WTC11 (cell line): ENCODE measurements around the gene TPCN2. TPM values are rescaled to one million over a fixed set of nuclear protein-coding genes. Genes with fewer than 3 reads are reported as not detected.

Experiments used
- ATAC-seq: fragments of 200-7000 bp; cut with Tn5 transposase; 2 replicates; pipeline ENCODE4 v1.10.0; 2021; ENCODE audit warnings: mild to moderate bottlenecking, moderate library complexity
- CTCF ChIA-PET: fragments of 300-600 bp; sonication (Branson Sonifier 250); formaldehyde crosslinking; loops from one replicate; lab custom pipeline; 2021; ENCODE audit warnings: antibody characterized with exemption; lab: Charles Lee
- POLR2A ChIA-PET: fragments of 350-600 bp; sonication (Branson Sonifier 250); formaldehyde crosslinking; loops from one replicate; lab custom pipeline; 2021; ENCODE audit warnings: antibody characterized with exemption; lab: Charles Lee
- DNase-seq: peaks from one replicate; pipeline ENCODE4 v3.0.0; 2021; ENCODE audit warnings: low spot score
- H3K27ac Mint-ChIP-seq: 2 replicates; pipeline ENCODE4 v1.8.0; 2021; ENCODE audit warnings: mixed read lengths
- H3K27me3 Mint-ChIP-seq: 2 replicates; pipeline ENCODE4 v1.8.0; 2021; ENCODE audit warnings: low read depth, mild to moderate bottlenecking, moderate library complexity, mixed read lengths
- H3K36me3 Mint-ChIP-seq: 2 replicates; pipeline ENCODE4 v1.8.0; 2021; ENCODE audit warnings: mixed read lengths
- H3K4me1 Mint-ChIP-seq: 2 replicates; pipeline ENCODE4 v1.8.0; 2022; ENCODE audit warnings: mixed read lengths
- H3K4me3 Mint-ChIP-seq: 2 replicates; pipeline ENCODE4 v1.8.0; 2021; ENCODE audit warnings: mild to moderate bottlenecking, moderate library complexity, mixed read lengths
- H3K9me3 Mint-ChIP-seq: 2 replicates; pipeline ENCODE4 v1.8.0; 2021; ENCODE audit warnings: mixed read lengths
- CBFB ChIP-seq: sonication (generic); formaldehyde crosslinking; IDR thresholded peaks from 2 replicates; pipeline ENCODE4 v1.8.1; 2022; ENCODE audit warnings: mild to moderate bottlenecking, low read depth, missing genetic modification reagents
- FOXK1 ChIP-seq: sonication (generic); formaldehyde crosslinking; IDR thresholded peaks from 2 replicates; pipeline ENCODE4 v1.8.0; 2022; ENCODE audit warnings: mild to moderate bottlenecking, moderate library complexity, missing genetic modification reagents
- FOXP1 ChIP-seq: sonication (generic); formaldehyde crosslinking; IDR thresholded peaks from 2 replicates; pipeline ENCODE4 v1.8.0; 2022; ENCODE audit warnings: missing genetic modification reagents, mild to moderate bottlenecking, moderate library complexity, borderline replicate concordance
- NR1H2 ChIP-seq: sonication (generic); formaldehyde crosslinking; IDR thresholded peaks from 2 replicates; pipeline ENCODE4 v1.9.0; 2021; ENCODE audit warnings: mild to moderate bottlenecking, moderate library complexity, missing genetic modification reagents
- RELA ChIP-seq: sonication (generic); formaldehyde crosslinking; IDR thresholded peaks from 2 replicates; pipeline ENCODE4 v1.8.1; 2022; ENCODE audit warnings: missing genetic modification reagents, mild to moderate bottlenecking, borderline replicate concordance
- SMAD4 ChIP-seq: sonication (generic); formaldehyde crosslinking; IDR thresholded peaks from 2 replicates; pipeline ENCODE4 v1.8.0; 2022; ENCODE audit warnings: mild to moderate bottlenecking, missing genetic modification reagents
- TCF7 ChIP-seq: sonication (generic); formaldehyde crosslinking; IDR thresholded peaks from 2 replicates; pipeline ENCODE4 v1.8.0; 2022; ENCODE audit warnings: mild to moderate bottlenecking, low read depth, missing genetic modification reagents, moderate library complexity
- TP53 ChIP-seq: sonication (generic); formaldehyde crosslinking; IDR thresholded peaks from 2 replicates; pipeline ENCODE4 v1.8.1; 2023; ENCODE audit warnings: mild to moderate bottlenecking, missing genetic modification reagents
- ZNF121 ChIP-seq: sonication (generic); formaldehyde crosslinking; IDR thresholded peaks from 2 replicates; pipeline ENCODE4 v1.8.0; 2023; ENCODE audit warnings: missing genetic modification reagents
- total RNA-seq: library from RNA; stranded (reverse); gene quantifications from 3 replicates; pipeline ENCODE4 v1.2.3, GENCODE V29; 2021
- TF ChIP-seq, protein P1 (sequence below): sonication (generic); formaldehyde crosslinking; IDR thresholded peaks from 2 replicates; pipeline ENCODE4 v1.8.0; 2022; ENCODE audit warnings: mild to moderate bottlenecking, missing genetic modification reagents
- TF ChIP-seq, protein P2 (sequence below): fragments of 250-450 bp; sonication (Bioruptor Pico); conservative IDR thresholded peaks from 2 replicates; pipeline ENCODE4 v1.9.0; 2021; ENCODE audit warnings: mild to moderate bottlenecking
- TF ChIP-seq, protein P3 (sequence below): sonication (generic); formaldehyde crosslinking; IDR thresholded peaks from 2 replicates; pipeline ENCODE4 v1.8.1; 2023; ENCODE audit warnings: mild to moderate bottlenecking, missing genetic modification reagents, moderate library complexity
- TF ChIP-seq, protein P4 (sequence below): sonication (generic); formaldehyde crosslinking; IDR thresholded peaks from 2 replicates; pipeline ENCODE4 v1.8.1; 2022; ENCODE audit warnings: low read depth, mild to moderate bottlenecking, moderate library complexity, missing genetic modification reagents, borderline replicate concordance
- TF ChIP-seq, protein P5 (sequence below): sonication (generic); formaldehyde crosslinking; IDR thresholded peaks from 2 replicates; pipeline ENCODE4 v1.8.1; 2023; ENCODE audit warnings: mild to moderate bottlenecking, missing genetic modification reagents
- TF ChIP-seq, protein P6 (sequence below): fragments of 250-450 bp; sonication (Bioruptor Pico); IDR thresholded peaks from 2 replicates; pipeline ENCODE4 v1.9.0; 2021; ENCODE audit warnings: mild to moderate bottlenecking, borderline replicate concordance

Gene TPCN2
- total RNA-seq, 1 experiment from 2014 or later, result 24.6 TPM

DNA sequence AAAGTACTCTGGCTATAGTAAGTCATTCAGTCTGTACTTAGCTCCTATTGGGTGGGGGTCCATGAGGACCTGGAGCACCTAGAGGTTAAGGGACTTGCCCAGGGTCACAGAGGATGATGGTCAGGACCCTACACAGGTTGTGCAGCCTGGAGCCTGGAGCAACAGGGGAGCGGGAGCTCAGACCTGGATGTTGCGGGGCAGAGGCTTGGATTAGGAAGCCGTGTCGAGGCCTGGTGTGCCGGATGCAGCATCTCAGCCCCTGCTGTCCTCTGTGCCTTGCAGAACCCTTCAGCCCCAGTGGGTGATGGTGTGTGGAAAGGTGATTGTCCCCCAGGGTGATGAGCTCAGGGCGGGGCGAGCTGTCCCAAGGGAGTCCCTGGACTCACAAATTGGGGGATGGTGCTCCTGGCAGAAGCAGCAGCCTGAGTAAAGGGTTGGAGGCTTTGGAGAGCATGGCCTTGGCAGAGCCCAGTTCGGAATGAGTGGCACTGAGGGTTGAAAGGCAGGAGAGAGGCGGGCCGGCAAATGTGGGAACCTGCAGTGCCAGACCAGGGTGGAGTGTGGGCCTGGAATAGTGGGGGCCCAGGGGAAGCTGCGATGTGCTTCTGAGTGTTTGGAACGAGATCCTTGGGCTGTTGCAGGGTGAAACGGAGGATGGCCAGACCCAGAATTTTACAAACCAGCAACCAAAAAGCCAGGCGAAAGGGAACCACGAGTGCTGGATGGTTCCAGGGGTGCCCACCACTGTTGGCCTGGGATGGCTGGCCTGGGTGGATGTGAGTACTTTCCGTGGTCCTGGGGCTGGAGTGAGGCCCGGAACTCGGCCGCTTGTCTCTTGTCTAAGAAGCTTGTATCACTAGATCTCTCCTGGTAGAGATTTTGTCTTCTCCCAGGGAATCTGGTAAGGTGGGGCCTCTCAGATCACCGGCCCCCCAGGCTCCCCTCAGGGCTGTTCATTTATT lies 2.9 kb downstream of the TPCN2 start:
- peaks cover 2% of the 10 kb centered on the region; the same call in 1 of the 2 replicates for H3K36me3 Mint-ChIP-seq
- H3K9me3 Mint-ChIP-seq, result no peaks in the 10 kb centered on the region
- TF ChIP-seq FOXK1 (CRISPR knock-in tag) (no peak), NR1H2 (CRISPR knock-in tag) (no peak), RELA (no peak), TCF7 (CRISPR knock-in tag) (no peak), TP53 (CRISPR knock-in tag) (no peak), CBFB (CRISPR knock-in tag) (no peak)
- TF ChIP-seq, protein P1, sequence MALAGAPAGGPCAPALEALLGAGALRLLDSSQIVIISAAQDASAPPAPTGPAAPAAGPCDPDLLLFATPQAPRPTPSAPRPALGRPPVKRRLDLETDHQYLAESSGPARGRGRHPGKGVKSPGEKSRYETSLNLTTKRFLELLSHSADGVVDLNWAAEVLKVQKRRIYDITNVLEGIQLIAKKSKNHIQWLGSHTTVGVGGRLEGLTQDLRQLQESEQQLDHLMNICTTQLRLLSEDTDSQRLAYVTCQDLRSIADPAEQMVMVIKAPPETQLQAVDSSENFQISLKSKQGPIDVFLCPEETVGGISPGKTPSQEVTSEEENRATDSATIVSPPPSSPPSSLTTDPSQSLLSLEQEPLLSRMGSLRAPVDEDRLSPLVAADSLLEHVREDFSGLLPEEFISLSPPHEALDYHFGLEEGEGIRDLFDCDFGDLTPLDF (CRISPR knock-in tag), result no peak
- TF ChIP-seq, protein P2, sequence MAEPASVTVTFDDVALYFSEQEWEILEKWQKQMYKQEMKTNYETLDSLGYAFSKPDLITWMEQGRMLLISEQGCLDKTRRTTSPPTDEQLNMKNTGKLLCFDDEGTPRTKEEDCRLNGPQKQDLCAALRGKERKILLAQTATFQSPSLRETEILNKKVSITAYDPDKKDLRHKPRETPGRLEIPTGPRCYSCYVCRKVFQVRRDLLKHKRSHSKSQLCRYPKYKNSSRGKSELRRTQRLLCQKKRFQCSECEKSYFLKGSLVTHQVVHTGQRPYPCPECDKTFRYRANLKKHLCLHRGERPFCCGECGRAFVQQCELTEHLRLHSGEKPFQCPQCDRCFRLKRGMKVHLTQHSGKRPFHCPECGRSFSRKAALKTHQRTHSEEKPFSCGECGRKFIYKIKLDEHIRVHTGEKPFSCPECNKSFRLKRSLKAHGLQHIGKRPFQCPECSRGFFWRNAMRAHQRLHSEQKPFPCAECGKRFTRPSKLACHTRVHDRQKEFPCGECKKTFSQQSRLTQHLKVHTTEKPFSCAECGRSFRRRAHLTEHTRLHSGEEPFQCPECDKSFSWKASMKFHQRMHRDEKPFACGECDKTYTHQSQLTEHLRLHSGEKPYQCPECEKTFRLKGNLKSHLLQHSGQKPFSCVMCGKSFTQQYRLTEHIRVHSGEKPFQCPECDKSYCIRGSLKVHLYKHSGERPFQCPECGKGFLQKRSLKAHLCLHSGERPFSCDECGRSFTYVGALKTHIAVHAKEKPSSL, result no peak
- no peak for ATAC-seq
- no peak overlapping the region for H3K4me3 Mint-ChIP-seq
- H3K27ac Mint-ChIP-seq, result peak overlapping the region; percentile 85
- H3K4me1 Mint-ChIP-seq, result peaks cover 25% of the 10 kb centered on the region
- CTCF ChIA-PET, result interaction anchor here (1.0 kb wide), 1 partner anchor 41 kb away, joined by 3 read pairs; no protein-coding TSS in a partner anchor
- POLR2A ChIA-PET, result interaction anchor here (0.7 kb wide), 1 partner anchor 39 kb away, joined by 3 read pairs; the partner anchor contains the start of gene MRGPRF
- H3K27me3 Mint-ChIP-seq, result no peaks in the 10 kb centered on the region
- no peak for DNase-seq

DNA sequence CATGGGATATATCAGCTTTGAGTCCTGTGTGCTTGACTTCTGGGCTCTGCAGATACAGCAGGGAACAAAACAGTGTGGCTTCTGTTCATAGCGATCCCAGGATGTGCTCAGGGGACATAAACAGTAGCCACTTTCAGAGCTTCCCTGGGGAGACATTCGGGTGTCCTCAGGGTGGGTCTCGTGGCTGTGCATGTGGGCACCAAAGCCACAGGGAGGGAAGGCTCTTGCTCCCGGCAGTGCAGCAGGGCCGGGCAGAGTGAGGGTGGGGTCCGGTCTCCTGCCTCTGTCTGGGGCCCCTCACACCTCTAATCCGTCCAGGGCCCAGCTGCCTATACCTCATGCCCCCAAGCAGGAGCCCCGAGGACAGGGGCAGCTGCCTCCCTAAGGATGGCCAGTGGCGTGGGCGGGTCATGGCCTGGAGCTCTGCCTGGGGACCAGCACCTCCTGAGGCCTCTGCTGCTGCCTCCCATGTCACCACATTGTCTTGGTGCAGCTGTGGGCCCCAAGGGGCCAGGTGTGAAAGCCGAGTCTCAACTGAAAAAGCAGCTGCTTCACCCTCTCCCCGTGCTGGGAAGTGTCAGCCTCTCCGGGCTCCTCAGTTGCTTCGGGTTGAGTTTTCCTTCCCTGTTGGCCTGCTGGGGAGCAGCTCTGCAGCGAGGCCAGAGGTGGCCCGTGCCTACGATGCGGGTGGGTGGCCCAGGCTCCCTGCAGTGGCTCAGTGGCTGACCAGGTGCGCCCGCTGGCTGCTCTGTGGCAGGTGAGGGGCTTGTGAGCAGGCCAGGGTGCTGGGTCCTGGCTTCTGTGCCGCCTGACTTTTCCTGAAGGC lies 3.8 kb downstream of the TPCN2 start:
- TF ChIP-seq, protein P3, sequence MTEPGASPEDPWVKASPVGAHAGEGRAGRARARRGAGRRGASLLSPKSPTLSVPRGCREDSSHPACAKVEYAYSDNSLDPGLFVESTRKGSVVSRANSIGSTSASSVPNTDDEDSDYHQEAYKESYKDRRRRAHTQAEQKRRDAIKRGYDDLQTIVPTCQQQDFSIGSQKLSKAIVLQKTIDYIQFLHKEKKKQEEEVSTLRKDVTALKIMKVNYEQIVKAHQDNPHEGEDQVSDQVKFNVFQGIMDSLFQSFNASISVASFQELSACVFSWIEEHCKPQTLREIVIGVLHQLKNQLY (CRISPR knock-in tag), result no peak
- TF ChIP-seq, protein P4, sequence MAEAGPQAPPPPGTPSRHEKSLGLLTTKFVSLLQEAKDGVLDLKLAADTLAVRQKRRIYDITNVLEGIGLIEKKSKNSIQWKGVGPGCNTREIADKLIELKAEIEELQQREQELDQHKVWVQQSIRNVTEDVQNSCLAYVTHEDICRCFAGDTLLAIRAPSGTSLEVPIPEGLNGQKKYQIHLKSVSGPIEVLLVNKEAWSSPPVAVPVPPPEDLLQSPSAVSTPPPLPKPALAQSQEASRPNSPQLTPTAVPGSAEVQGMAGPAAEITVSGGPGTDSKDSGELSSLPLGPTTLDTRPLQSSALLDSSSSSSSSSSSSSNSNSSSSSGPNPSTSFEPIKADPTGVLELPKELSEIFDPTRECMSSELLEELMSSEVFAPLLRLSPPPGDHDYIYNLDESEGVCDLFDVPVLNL (CRISPR knock-in tag), result no peak
- TF ChIP-seq FOXP1 (CRISPR knock-in tag) (no peak), ZNF121 (no peak), SMAD4 (CRISPR knock-in tag) (no peak)
- TF ChIP-seq, protein P5, sequence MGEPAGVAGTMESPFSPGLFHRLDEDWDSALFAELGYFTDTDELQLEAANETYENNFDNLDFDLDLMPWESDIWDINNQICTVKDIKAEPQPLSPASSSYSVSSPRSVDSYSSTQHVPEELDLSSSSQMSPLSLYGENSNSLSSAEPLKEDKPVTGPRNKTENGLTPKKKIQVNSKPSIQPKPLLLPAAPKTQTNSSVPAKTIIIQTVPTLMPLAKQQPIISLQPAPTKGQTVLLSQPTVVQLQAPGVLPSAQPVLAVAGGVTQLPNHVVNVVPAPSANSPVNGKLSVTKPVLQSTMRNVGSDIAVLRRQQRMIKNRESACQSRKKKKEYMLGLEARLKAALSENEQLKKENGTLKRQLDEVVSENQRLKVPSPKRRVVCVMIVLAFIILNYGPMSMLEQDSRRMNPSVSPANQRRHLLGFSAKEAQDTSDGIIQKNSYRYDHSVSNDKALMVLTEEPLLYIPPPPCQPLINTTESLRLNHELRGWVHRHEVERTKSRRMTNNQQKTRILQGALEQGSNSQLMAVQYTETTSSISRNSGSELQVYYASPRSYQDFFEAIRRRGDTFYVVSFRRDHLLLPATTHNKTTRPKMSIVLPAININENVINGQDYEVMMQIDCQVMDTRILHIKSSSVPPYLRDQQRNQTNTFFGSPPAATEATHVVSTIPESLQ (CRISPR knock-in tag), result no peak
- TF ChIP-seq, protein P6, sequence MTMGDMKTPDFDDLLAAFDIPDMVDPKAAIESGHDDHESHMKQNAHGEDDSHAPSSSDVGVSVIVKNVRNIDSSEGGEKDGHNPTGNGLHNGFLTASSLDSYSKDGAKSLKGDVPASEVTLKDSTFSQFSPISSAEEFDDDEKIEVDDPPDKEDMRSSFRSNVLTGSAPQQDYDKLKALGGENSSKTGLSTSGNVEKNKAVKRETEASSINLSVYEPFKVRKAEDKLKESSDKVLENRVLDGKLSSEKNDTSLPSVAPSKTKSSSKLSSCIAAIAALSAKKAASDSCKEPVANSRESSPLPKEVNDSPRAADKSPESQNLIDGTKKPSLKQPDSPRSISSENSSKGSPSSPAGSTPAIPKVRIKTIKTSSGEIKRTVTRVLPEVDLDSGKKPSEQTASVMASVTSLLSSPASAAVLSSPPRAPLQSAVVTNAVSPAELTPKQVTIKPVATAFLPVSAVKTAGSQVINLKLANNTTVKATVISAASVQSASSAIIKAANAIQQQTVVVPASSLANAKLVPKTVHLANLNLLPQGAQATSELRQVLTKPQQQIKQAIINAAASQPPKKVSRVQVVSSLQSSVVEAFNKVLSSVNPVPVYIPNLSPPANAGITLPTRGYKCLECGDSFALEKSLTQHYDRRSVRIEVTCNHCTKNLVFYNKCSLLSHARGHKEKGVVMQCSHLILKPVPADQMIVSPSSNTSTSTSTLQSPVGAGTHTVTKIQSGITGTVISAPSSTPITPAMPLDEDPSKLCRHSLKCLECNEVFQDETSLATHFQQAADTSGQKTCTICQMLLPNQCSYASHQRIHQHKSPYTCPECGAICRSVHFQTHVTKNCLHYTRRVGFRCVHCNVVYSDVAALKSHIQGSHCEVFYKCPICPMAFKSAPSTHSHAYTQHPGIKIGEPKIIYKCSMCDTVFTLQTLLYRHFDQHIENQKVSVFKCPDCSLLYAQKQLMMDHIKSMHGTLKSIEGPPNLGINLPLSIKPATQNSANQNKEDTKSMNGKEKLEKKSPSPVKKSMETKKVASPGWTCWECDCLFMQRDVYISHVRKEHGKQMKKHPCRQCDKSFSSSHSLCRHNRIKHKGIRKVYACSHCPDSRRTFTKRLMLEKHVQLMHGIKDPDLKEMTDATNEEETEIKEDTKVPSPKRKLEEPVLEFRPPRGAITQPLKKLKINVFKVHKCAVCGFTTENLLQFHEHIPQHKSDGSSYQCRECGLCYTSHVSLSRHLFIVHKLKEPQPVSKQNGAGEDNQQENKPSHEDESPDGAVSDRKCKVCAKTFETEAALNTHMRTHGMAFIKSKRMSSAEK (CRISPR knock-in tag), result no peak
- TF ChIP-seq, protein P1 (CRISPR knock-in tag), result no peak
- ChIA-PET CTCF (no interaction called here), POLR2A (interaction anchor here (0.7 kb wide), 1 partner anchor 40 kb away, joined by 3 read pairs; the partner anchor contains the start of gene MRGPRF)
- H3K9me3 Mint-ChIP-seq, result no peaks in the 10 kb centered on the region
- H3K4me3 Mint-ChIP-seq, result no peak overlapping the region
- DNase-seq, result no peak
- H3K27me3 Mint-ChIP-seq, result no peaks in the 10 kb centered on the region
- no peak for ATAC-seq
- H3K36me3 Mint-ChIP-seq, result peaks cover 2% of the 10 kb centered on the region; the same call in 1 of the 2 replicates
- H3K4me1 Mint-ChIP-seq, result peaks cover 19% of the 10 kb centered on the region
- no peak overlapping the region; the same call in 1 of the 2 replicates for H3K27ac Mint-ChIP-seq
